HEK293T (cell line): ENCODE data around the gene TIMM23B.

Experiments used
- CTCF ChIA-PET: fragments of 350-600 bp; formaldehyde crosslinking; extraction: SDS; loops from one replicate; lab custom pipeline; 2021; ENCODE audit warnings: antibody characterized with exemption, inconsistent platforms; lab: Yijun Ruan, JAX
- POLR2A ChIA-PET: fragments of 350-600 bp; formaldehyde crosslinking; extraction: SDS; loops from one replicate; lab custom pipeline; 2020; ENCODE audit warnings: antibody characterized with exemption, inconsistent platforms; lab: Yijun Ruan, JAX
- DNase-seq: peaks from one replicate; pipeline ENCODE4 v3.0.0; 2012; ENCODE audit warnings: mixed read lengths; ENCODE audit errors: extremely low spot score
- ARNT ChIP-seq: fragments of 450-650 bp; IDR thresholded peaks from 2 replicates; pipeline ENCODE4 v1.6.1; 2017; ENCODE audit warnings: mild to moderate bottlenecking
- BHLHE40 ChIP-seq: fragments of 450-650 bp; IDR thresholded peaks from 2 replicates; pipeline ENCODE4 v1.6.1; 2016; ENCODE audit warnings: mild to moderate bottlenecking, moderate library complexity, borderline replicate concordance
- CTBP1 ChIP-seq: fragments of 450-650 bp; IDR thresholded peaks from 2 replicates; pipeline ENCODE4 v1.6.1; 2016; ENCODE audit warnings: borderline replicate concordance
- ELF4 ChIP-seq: fragments of 450-650 bp; IDR thresholded peaks from 2 replicates; pipeline ENCODE4 v1.6.1; 2017; ENCODE audit warnings: antibody characterized with exemption
- FOXA1 ChIP-seq: fragments of 450-650 bp; IDR thresholded peaks from 2 replicates; pipeline ENCODE4 v1.6.1; 2016; ENCODE audit warnings: mild to moderate bottlenecking
- FOXK2 ChIP-seq: fragments of 450-650 bp; IDR thresholded peaks from 2 replicates; pipeline ENCODE4 v1.6.1; 2016; ENCODE audit warnings: mild to moderate bottlenecking
- FOXM1 ChIP-seq: fragments of 450-650 bp; IDR thresholded peaks from 2 replicates; pipeline ENCODE4 v1.6.1; 2017; ENCODE audit warnings: mild to moderate bottlenecking, borderline replicate concordance
- HDGF ChIP-seq: fragments of 450-650 bp; IDR thresholded peaks from 2 replicates; pipeline ENCODE4 v1.6.1; 2017; ENCODE audit warnings: antibody characterized with exemption, borderline replicate concordance
- L3MBTL2 ChIP-seq: fragments of 450-650 bp; conservative IDR thresholded peaks from 2 replicates; pipeline ENCODE4 v1.6.1; 2016; ENCODE audit warnings: mild to moderate bottlenecking
- LEF1 ChIP-seq: fragments of 450-650 bp; IDR thresholded peaks from 2 replicates; pipeline ENCODE4 v1.6.1; 2017; ENCODE audit warnings: mild to moderate bottlenecking, borderline replicate concordance
- NFRKB ChIP-seq: fragments of 450-650 bp; IDR thresholded peaks from 2 replicates; pipeline ENCODE4 v1.6.1; 2016; ENCODE audit warnings: mild to moderate bottlenecking, moderate library complexity
- PKNOX1 ChIP-seq: fragments of 450-650 bp; IDR thresholded peaks from 2 replicates; pipeline ENCODE4 v1.6.1; 2016
- SP1 ChIP-seq: fragments of 450-650 bp; IDR thresholded peaks from 2 replicates; pipeline ENCODE4 v1.6.1; 2017
- SUZ12 ChIP-seq: fragments of 450-650 bp; IDR thresholded peaks from 2 replicates; pipeline ENCODE4 v1.6.1; 2016; ENCODE audit warnings: mild to moderate bottlenecking
- TARDBP ChIP-seq: fragments of 450-650 bp; IDR thresholded peaks from 2 replicates; pipeline ENCODE4 v1.6.1; 2016
- ZNF384 ChIP-seq: fragments of 450-650 bp; IDR thresholded peaks from 2 replicates; pipeline ENCODE4 v1.6.1; 2016

TIMM23B gene

GRCh38 chr10:50021646-50022045 lies 79.8 kb downstream of the TIMM23B start:
- DNase-seq: no peak
- TF ChIP-seq ELF4 (no peak), SP1 (no peak), FOXA1 (no peak), PKNOX1 (no peak), BHLHE40 (no peak), CTBP1 (no peak), ARNT (no peak), HDGF (no peak), TARDBP (no peak), NFRKB (no peak), FOXK2 (no peak), FOXM1 (no peak), L3MBTL2 (no peak), LEF1 (no peak), ZNF384 (no peak), SUZ12 (no peak)
- CTCF ChIA-PET: no interaction called here
- POLR2A ChIA-PET: no interaction called here
